SIG-M5 (cell line): ENCODE measurements around the gene SLC6A17.

Experiments
- DNase-seq: peaks from one replicate; lab custom pipeline; 2025; lab: John Stamatoyannopoulos, UW

Gene SLC6A17

DNA sequence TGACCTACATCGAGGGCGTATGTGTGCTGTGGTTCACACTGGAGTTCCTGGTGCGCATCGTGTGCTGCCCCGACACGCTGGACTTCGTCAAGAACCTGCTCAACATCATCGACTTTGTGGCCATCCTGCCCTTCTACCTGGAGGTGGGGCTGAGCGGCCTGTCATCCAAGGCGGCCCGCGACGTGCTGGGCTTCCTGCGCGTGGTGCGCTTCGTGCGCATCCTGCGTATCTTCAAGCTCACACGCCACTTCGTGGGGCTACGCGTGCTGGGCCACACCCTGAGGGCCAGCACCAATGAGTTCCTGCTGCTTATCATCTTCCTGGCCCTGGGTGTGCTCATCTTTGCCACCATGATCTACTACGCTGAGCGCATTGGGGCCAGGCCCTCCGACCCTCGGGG lies 72.8 kb downstream of the SLC6A17 start:
- no peak for DNase-seq

GRCh38 chr1:110223581-110223980 lies 73.3 kb downstream of the SLC6A17 start:
- DNase-seq: no peak

DNA sequence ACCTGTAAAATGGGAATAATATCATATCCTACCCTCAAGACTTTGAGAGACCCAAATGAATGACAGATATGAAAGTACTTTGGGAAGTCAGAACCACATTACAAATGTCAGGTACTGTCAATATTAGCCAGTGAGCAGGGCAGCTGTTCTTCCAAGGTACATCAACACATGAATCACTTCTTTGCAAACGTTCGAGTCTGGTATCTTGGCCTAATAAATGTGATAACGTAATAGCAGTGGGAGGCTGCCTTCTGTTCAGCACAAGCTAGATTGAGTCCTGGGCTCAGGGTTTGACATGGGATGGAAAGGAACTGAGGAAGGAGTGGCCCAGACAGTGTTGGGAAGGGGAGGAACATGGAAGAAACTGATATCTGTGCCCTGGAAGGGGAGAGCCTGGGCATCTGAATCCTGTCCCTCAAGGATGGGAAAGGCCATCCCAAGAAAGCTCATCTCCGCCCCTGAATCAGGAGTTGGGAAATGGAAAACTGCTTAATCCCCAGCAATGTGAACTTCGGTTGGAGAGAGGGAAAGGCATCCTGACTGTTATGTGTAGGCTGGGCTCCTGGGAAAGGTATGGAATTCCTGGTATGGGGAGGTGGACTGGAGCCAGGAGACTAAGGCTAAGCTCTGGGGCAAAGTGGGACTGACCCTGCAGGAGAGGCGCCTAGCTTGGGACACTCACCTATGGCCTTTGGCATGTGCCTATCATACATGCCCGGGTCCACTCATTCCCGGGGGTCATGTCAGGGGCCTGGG lies 74.1 kb downstream of the SLC6A17 start:
- no peak for DNase-seq

- DNase-seq: no peak
These were observed 74.9 kb downstream of the SLC6A17 start for GRCh38 chr1:110225212-110225611.

DNA sequence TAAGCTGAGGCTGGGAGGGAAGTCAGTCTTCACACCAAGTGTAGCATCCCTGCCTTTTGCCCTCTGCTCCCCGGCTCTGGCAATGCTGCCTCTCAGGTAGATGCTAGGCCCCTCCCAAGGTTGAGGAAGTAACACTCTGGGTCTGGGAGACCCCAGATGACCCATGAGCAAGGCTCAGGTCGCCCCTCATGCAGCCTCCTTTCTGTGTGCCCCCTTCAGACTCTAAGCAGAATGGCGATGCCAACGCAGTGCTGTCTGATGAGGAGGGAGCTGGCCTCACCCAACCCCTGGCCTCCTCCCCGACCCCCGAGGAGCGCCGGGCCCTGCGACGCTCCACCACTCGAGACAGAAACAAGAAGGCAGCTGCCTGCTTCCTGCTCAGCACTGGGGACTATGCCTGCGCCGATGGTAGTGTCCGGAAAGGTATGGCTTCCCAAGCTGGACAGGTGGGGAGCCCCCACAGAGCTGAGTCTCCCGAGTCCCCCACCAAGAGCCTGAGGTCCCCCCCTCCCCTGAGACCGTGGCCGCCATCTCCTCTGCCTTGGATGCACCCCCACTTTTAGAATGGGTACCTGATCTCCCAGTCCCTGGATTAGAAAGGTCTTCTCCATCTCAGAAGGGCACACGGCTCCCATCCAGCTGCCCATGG lies 75.6 kb downstream of the SLC6A17 start:
- no peak for DNase-seq

GRCh38 chr1:110227774-110228173 lies 77.5 kb downstream of the SLC6A17 start:
- DNase-seq: no peak

DNA sequence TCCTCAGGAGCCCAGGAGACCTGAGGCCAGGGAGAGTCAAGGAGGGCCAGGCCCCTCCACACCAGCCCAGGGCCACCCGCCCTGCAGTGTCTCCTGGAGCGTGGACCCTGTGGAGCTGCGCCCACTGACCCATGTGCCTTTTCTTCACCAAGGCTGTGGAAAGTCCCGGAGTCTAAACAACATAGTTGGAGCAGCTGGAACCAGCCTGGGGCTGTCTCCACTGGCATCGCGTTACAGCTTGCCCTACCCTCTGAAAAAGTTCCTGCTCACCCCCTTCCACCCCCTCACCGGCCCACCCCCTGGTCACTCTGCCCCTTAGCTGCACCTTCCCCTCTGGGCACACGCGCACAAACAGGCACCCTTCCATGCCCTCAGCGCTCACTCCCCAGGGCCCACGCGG lies 78.1 kb downstream of the SLC6A17 start:
- no peak for DNase-seq

GRCh38 chr1:110228869-110229268 lies 78.6 kb downstream of the SLC6A17 start:
- DNase-seq: no peak

DNA sequence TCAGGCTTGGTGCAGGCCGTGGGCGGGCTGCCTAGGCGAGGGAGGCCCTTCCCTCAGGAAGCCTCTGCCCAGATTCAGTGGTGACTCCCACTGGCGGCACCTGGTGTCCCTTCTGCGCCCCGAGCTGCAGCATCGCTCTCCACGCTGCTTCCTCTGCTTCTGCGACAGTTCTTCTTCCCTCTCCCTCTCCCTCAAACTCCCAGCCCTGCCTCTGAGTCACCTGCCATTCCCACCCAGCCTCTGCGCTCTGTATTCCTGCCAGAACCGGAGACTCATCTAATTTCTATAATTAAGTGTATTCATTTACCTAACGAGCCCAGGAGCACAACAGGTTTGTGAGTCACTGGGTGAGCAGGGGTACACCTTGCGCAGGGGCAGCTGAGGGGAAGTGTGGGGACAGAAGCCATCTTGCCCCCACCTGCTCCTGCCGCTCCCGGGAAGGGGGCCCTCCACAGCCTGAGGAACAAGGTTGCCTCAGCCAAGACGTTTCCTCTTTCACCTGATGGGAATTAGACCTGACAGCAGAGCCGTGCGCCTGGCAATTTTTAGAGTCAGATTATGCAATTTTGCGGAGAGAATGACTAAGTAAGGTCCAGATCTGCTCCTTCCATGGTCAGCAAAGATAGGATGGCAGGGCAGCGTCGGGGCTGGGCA lies 79.2 kb downstream of the SLC6A17 start:
- no peak for DNase-seq

- no peak for DNase-seq
These were observed 80.3 kb downstream of the SLC6A17 start for GRCh38 chr1:110230381-110231199.

- no peak for DNase-seq
These were observed 83.6 kb downstream of the SLC6A17 start for GRCh38 chr1:110233861-110234260.

DNA sequence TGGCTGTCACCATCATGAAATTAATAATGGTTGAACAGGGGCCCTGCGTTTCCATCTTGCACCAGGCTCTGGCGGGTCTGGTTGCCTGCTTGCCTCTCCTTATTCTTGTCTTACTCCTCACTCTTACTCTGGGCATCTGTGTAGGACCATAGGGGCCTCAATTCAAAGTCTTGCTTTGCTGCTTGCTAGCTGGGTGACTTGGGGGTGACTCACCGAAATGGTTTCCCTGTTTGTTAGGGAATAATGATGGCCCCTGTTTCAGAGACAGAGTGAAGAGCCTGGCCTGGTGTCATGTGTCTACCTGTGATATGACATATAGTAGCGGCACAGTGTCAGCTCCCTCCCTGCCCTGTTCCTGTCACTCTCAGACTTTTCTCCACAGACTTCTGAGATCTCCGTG lies 84.4 kb downstream of the SLC6A17 start:
- DNase-seq: no peak

DNA sequence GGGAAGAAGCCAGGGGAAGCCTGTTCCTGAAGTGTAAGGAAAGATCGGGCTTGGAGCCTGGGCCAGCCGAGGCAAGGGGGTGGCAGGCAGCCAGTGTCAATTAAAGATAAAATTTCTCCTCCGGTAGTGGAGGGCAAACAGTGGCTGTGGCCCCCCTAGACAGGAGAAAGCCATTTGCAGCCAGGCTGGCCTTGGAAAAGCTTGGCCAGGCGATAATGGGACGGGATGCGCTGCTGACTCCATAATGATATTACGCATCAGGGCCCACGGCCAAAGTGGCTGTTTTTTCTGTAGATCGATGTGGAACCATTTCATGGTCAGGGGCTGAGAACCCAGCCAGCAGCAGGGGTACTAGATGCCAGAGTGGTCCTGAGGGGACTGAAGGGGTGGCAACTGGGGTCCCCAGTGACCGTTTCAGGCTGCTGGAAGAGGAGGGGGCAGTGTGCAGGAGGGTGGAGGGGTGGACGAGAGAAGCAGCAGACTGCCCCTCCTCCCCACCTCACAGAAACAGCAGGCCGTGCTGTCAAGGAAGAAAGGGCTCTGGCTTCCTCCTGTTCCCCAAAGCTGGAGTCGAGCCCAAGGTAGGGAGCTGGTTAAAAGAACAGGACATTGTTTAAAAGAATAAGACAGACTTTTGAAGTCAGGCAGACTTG lies 85.0 kb downstream of the SLC6A17 start:
- no peak for DNase-seq

GRCh38 chr1:110235834-110236682 lies 85.8 kb downstream of the SLC6A17 start:
- peak; percentile 20 for DNase-seq

- no peak for DNase-seq
These were observed 87.3 kb downstream of the SLC6A17 start for GRCh38 chr1:110237386-110238152.

- no peak for DNase-seq
These were observed 89.4 kb downstream of the SLC6A17 start for GRCh38 chr1:110239441-110240430.

DNA sequence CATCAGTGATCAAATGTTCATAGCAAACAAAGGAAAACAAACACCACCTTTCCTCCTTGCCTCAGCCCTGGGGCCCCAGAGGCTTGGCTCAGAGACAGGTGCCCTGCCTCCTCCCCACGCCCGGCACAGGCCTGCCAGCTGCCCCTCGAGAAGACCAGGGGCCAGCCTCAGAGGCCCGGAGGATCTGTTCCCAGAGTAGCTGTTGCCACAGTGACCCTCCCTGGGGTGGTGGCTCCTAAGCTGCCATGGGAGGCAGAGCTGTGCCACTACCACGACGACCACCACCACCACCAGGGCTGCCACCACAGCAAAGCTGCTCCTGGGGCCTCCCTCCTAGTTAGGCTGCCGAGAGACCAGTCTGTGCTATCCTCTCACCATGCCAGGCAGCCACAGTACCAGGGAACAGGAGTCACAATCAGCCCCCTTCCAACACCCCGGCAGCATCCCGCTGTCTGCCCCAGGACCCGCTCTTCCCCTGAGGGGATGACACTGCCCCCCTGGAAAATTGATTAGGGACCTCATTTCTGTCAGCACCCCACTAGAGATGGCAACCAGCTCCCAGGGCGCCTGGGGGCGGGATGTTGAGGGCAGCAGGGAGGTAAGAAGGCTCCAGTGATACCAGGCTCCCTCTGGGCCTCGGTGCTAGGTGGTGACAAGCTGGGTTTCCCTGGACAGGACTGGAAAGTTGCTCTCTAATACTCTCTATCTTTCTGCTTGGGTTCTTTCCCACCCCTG lies 90.3 kb downstream of the SLC6A17 start:
- DNase-seq: no peak

DNA sequence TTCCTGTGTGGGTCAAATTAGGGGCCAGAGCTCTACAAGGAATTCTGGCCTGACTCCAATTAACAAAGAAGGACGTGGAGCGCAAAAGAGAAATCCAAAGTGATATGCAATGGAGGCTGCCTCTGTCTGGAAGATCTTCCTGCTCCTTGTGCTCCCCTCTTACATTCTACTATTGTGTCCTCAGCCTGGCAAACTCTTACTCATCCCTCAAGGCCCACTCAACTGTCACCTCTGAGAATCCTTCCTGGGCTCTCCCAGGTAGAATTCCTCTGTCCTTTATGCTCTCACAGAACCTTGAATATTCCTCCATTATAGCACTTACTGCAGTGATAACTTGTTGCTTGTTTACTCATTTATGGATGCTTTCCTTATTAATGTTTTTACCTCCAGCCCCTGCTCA lies 91.2 kb downstream of the SLC6A17 start:
- DNase-seq: no peak
